Measurements from ENCODE around the gene TRAPPC1.

GRCh38 chr17:7885367-7886226 is 46.1 kb downstream of the TRAPPC1 start:
- TF ChIP-seq CTCF (IDR thresholded peaks at IDR 0.05; ENCODE audit: low read depth, low read length, missing input control), result no peak
- TF ChIP-seq SP1 (IDR thresholded peaks at IDR 0.05), result no peak
- TF ChIP-seq MAX (IDR thresholded peaks at IDR 0.05), result no peak
- no peak for TF ChIP-seq YY1 (IDR thresholded peaks at IDR 0.05)
- TF ChIP-seq GABPA (IDR thresholded peaks at IDR 0.05 in 1 of 2, conservative IDR thresholded peaks at IDR 0.05 in 1 of 2), result no peak
- TF ChIP-seq TAF1 (conservative IDR thresholded peaks at IDR 0.05), result no peak
- TF ChIP-seq RAD21 (IDR thresholded peaks at IDR 0.05), result no peak
- TF ChIP-seq, protein P1, sequence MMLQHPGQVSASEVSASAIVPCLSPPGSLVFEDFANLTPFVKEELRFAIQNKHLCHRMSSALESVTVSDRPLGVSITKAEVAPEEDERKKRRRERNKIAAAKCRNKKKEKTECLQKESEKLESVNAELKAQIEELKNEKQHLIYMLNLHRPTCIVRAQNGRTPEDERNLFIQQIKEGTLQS (IDR thresholded peaks at IDR 0.05), result no peak
- no peak for TF ChIP-seq FOXA2 (IDR thresholded peaks at IDR 0.05)
- TF ChIP-seq JUND (IDR thresholded peaks at IDR 0.05), result no peak
- TF ChIP-seq FOXA1 (IDR thresholded peaks at IDR 0.05), result no peak
- TF ChIP-seq RXRA (IDR thresholded peaks at IDR 0.05), result no peak
